Smooth muscle cell (in vitro differentiated cells): ENCODE data around the gene FAM185A. TPM values are rescaled to one million over a fixed set of nuclear protein-coding genes. Genes with fewer than 3 reads are reported as not detected.
"Not testable (repeated sequence)": the region's sequence is repeated elsewhere in the genome, so short reads cannot be mapped to it uniquely, and the experiment has no call there.

ENCODE experiments used
- DNase-seq: peaks from one replicate; lab custom pipeline; 2025; ENCODE audit not compliant: unreplicated experiment; lab: John Stamatoyannopoulos, UW
- H2AFZ ChIP-seq: fragments of 200-600 bp; sonication (generic); 2 replicates; pipeline ENCODE4 v1.6.0; 2016; ENCODE audit warnings: antibody characterized with exemption, low read depth, mild to moderate bottlenecking
- H3F3A ChIP-seq: fragments of 200-600 bp; sonication (generic); 2 replicates; pipeline ENCODE4 v1.6.0; 2017; ENCODE audit warnings: antibody characterized with exemption, low read depth
- H3K27ac ChIP-seq: fragments of 200-600 bp; sonication (generic); 2 replicates; pipeline ENCODE4 v1.5.1; 2016; ENCODE audit warnings: low read depth, mild to moderate bottlenecking
- H3K27me3 ChIP-seq: fragments of 200-600 bp; sonication (generic); 2 replicates; pipeline ENCODE4 v1.6.1; 2016; ENCODE audit warnings: low read depth, mild to moderate bottlenecking
- H3K36me3 ChIP-seq: fragments of 200-600 bp; sonication (generic); 2 replicates; pipeline ENCODE4 v1.5.1; 2016; ENCODE audit warnings: low read depth
- H3K4me1 ChIP-seq: fragments of 200-600 bp; sonication (generic); 2 replicates; pipeline ENCODE4 v1.5.1; 2016; ENCODE audit warnings: low read depth
- H3K4me2 ChIP-seq: fragments of 200-600 bp; sonication (generic); 2 replicates; pipeline ENCODE4 v1.6.0; 2016; ENCODE audit warnings: mild to moderate bottlenecking
- H3K4me3 ChIP-seq: fragments of 200-600 bp; sonication (generic); 2 replicates; pipeline ENCODE4 v1.5.1; 2016; ENCODE audit warnings: mild to moderate bottlenecking
- H3K79me2 ChIP-seq: fragments of 200-600 bp; sonication (generic); 2 replicates; pipeline ENCODE4 v1.6.0; 2016; ENCODE audit warnings: low read depth, mild to moderate bottlenecking
- H3K9ac ChIP-seq: fragments of 200-600 bp; sonication (generic); 2 replicates; pipeline ENCODE4 v1.6.0; 2016; ENCODE audit warnings: low read depth
- H3K9me3 ChIP-seq: fragments of 200-600 bp; sonication (generic); replicated peaks from 2 replicates; pipeline ENCODE4 v1.5.1; 2016; ENCODE audit warnings: low read depth
- H4K20me1 ChIP-seq: fragments of 200-600 bp; sonication (generic); 2 replicates; pipeline ENCODE4 v1.6.0; 2016; ENCODE audit warnings: low read depth
- WGBS: methylation state at CpG from one replicate; pipeline ENCODE4 v1.1.7; 2016; ENCODE audit warnings: low lambda C conversion rate; 5-methylcytosine and 5-hydroxymethylcytosine counted together
- polyA plus RNA-seq: library from polyadenylated mRNA; unstranded; fragments of >200 nt; fragmentation: Nextera tagmentation; extraction: Ambion mirVana; gene quantifications from 2 replicates; pipeline ENCODE4 v1.2.1, GENCODE V29; 2016
- total RNA-seq: library from RNA; depleted of rRNA; stranded (reverse); fragments of >200 nt; gene quantifications from 2 replicates; pipeline ENCODE4 v1.2.3, GENCODE V29; 2014
- TF ChIP-seq, protein P1 (sequence below): fragments of 200-600 bp; sonication (generic); IDR thresholded peaks from 2 replicates; pipeline ENCODE4 v1.5.1; 2017; ENCODE audit warnings: borderline replicate concordance, mild to moderate bottlenecking, antibody characterized with exemption; ENCODE audit not compliant: insufficient read depth, poor library complexity, severe bottlenecking

Gene FAM185A
- total and polyA plus RNA-seq, 2 experiments from 2014 or later, result 2.0 to 5.3 TPM

- not testable (repeated sequence) for H3K4me1 ChIP-seq, H4K20me1 ChIP-seq, H2AFZ ChIP-seq, H3K4me2 ChIP-seq, H3K27me3 ChIP-seq, H3F3A ChIP-seq, H3K27ac ChIP-seq, H3K4me3 ChIP-seq, H3K36me3 ChIP-seq, H3K79me2 ChIP-seq, H3K9ac ChIP-seq, DNase-seq, H3K9me3 ChIP-seq
- WGBS, result 91% methylated on average over 4 of the region's 4 CpGs
Measured at GRCh38 chr7:102790364-102791100, 41.7 kb downstream of the FAM185A start.

GRCh38 chr7:102791367-102791766 lies 42.6 kb downstream of the FAM185A start:
- not testable (repeated sequence) for H3F3A ChIP-seq, H3K27me3 ChIP-seq, H3K27ac ChIP-seq, H2AFZ ChIP-seq, H4K20me1 ChIP-seq, H3K36me3 ChIP-seq, H3K4me1 ChIP-seq, DNase-seq, H3K4me2 ChIP-seq, H3K9ac ChIP-seq, H3K4me3 ChIP-seq, H3K79me2 ChIP-seq, H3K9me3 ChIP-seq
- 95% methylated on average over 5 of the region's 5 CpGs for WGBS

- H3K4me2 ChIP-seq, H3K9me3 ChIP-seq, H3K36me3 ChIP-seq, H3K79me2 ChIP-seq, H3F3A ChIP-seq, H3K27me3 ChIP-seq, H3K9ac ChIP-seq, H3K4me3 ChIP-seq, H4K20me1 ChIP-seq, H2AFZ ChIP-seq, H3K4me1 ChIP-seq, H3K27ac ChIP-seq, DNase-seq: not testable (repeated sequence)
Measured at GRCh38 chr7:102791831-102792230, 43.0 kb downstream of the FAM185A start.

GRCh38 chr7:102794567-102794966 lies 45.8 kb downstream of the FAM185A start:
- H3K4me3 ChIP-seq, H3K27ac ChIP-seq, H3K27me3 ChIP-seq, H3K9ac ChIP-seq, H2AFZ ChIP-seq, H3K4me2 ChIP-seq, H4K20me1 ChIP-seq, H3K4me1 ChIP-seq, H3K79me2 ChIP-seq, H3K9me3 ChIP-seq, H3K36me3 ChIP-seq, DNase-seq, H3F3A ChIP-seq: not testable (repeated sequence)
- 88% methylated on average over 1 of the region's 1 CpG for WGBS

- H3K4me3 ChIP-seq, H3K4me2 ChIP-seq, H3K36me3 ChIP-seq, H4K20me1 ChIP-seq, H3K9ac ChIP-seq, H3K79me2 ChIP-seq, H3K4me1 ChIP-seq, DNase-seq, H3K9me3 ChIP-seq, H3K27ac ChIP-seq, H2AFZ ChIP-seq, H3F3A ChIP-seq, H3K27me3 ChIP-seq: not testable (repeated sequence)
- 87% methylated on average over 5 of the region's 6 CpGs for WGBS
Measured at GRCh38 chr7:102795987-102796595, 47.3 kb downstream of the FAM185A start.

DNA sequence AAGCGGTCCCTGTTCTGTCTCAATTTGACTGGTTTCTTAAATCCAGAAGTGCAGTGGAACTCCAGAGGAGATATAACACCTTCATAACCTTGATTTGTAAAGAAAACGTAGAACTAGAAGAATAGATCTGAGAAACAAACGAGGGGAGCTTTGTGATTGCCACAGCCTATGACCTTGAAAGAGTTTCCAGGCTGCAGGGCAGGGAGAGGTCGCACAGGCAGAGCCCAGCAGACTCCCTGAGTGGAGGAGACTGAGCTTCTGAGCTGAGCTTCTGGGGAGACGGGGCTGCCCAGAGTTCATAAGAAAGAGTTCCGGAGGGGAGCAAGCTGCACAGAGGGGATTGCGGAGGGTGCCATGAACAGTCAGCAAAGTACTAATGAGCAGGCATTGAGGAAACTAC lies 57.8 kb downstream of the FAM185A start:
- Histone ChIP-seq H3F3A (no peaks in the 10 kb centered on the region), H3K4me3 (no peak overlapping the region), H3K36me3 (no peaks in the 10 kb centered on the region), H3K79me2 (no peaks in the 10 kb centered on the region), H3K4me2 (no peak overlapping the region), H3K27ac (no peak overlapping the region), H3K4me1 (no peaks in the 10 kb centered on the region), H3K9ac (no peak overlapping the region), H4K20me1 (no peaks in the 10 kb centered on the region), H3K9me3 (no peaks in the 10 kb centered on the region), H3K27me3 (no peaks in the 10 kb centered on the region), H2AFZ (no peak overlapping the region)
- TF ChIP-seq, protein P1, sequence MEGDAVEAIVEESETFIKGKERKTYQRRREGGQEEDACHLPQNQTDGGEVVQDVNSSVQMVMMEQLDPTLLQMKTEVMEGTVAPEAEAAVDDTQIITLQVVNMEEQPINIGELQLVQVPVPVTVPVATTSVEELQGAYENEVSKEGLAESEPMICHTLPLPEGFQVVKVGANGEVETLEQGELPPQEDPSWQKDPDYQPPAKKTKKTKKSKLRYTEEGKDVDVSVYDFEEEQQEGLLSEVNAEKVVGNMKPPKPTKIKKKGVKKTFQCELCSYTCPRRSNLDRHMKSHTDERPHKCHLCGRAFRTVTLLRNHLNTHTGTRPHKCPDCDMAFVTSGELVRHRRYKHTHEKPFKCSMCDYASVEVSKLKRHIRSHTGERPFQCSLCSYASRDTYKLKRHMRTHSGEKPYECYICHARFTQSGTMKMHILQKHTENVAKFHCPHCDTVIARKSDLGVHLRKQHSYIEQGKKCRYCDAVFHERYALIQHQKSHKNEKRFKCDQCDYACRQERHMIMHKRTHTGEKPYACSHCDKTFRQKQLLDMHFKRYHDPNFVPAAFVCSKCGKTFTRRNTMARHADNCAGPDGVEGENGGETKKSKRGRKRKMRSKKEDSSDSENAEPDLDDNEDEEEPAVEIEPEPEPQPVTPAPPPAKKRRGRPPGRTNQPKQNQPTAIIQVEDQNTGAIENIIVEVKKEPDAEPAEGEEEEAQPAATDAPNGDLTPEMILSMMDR, result no peak
- WGBS, result 94% methylated on average over 7 of the region's 7 CpGs
- no peak for DNase-seq
